Measurements from ENCODE around the gene SAA4. TPM values are rescaled to one million over a fixed set of nuclear protein-coding genes. Genes with fewer than 3 reads are reported as not detected.

The SAA4 gene
- total and polyA plus RNA-seq, 10 of the 15 experiments (the other 5 are each of a cell fraction or from before 2014, with no cell fraction given): not detected

- peaks cover 9% of the 10 kb centered on the region for H3K4me1 ChIP-seq (ENCODE audit: control insufficient read depth, insufficient read depth, low read length)
- H3K9ac ChIP-seq (ENCODE audit: control insufficient read depth, insufficient read depth, low read length): no peak overlapping the region
- no peak overlapping the region for H3K4me2 ChIP-seq (ENCODE audit: control insufficient read depth, insufficient read depth)
- H3K27ac ChIP-seq (ENCODE audit: control insufficient read depth, insufficient read depth): no peak overlapping the region
- H3K9me3 ChIP-seq (replicated peaks; ENCODE audit: control insufficient read depth, insufficient read depth, low read length): no peaks in the 10 kb centered on the region
- SMC1A ChIA-PET (ENCODE audit: uncharacterized antibody, unreplicated experiment): no interaction called here
- H3K27me3 ChIP-seq (replicated peaks in 1 of 2; ENCODE audit: control insufficient read depth in 2 of 2, insufficient read depth in 2 of 2, low read length in 1 of 2): no peaks in the 10 kb centered on the region
- DNase-seq (ENCODE audit: low read depth, low spot score) (no peak), FAIRE-seq (no peak), ATAC-seq (no peak)
- CTCF ChIA-PET: interaction anchor here (1.9 kb wide), 1 partner anchor 9 kb away, joined by 13 read pairs; no protein-coding TSS in a partner anchor
- no peak overlapping the region for H3K4me3 ChIP-seq
- POLR2A ChIA-PET: no interaction called here
- RAD21 ChIA-PET (ENCODE audit: unreplicated experiment): no interaction called here
- H3K79me2 ChIP-seq (ENCODE audit: control insufficient read depth, insufficient read depth, low read length): no peaks in the 10 kb centered on the region
- in situ Hi-C loops (cut with MboI): no loop called here
- 98% methylated on average over 3 of the region's 3 CpGs for WGBS (ENCODE audit: insufficient coverage, insufficient replicate concordance, low lambda C conversion rate, missing lambda C conversion rate)
- H3K36me3 ChIP-seq (ENCODE audit: control insufficient read depth in 2 of 2, insufficient read depth in 2 of 2, low read length in 1 of 2): no peaks in the 10 kb centered on the region
- intact Hi-C loops (cut with micrococcal nuclease; ENCODE audit: unreplicated experiment): no loop called here
- BruUV-seq (replicated peaks): no TSS peak
- H2AFZ ChIP-seq (ENCODE audit: control insufficient read depth, low read depth, low read length): no peak overlapping the region
- H4K20me1 ChIP-seq (ENCODE audit: control insufficient read depth, insufficient read depth): no peaks in the 10 kb centered on the region
- TF ChIP-seq, protein P1, sequence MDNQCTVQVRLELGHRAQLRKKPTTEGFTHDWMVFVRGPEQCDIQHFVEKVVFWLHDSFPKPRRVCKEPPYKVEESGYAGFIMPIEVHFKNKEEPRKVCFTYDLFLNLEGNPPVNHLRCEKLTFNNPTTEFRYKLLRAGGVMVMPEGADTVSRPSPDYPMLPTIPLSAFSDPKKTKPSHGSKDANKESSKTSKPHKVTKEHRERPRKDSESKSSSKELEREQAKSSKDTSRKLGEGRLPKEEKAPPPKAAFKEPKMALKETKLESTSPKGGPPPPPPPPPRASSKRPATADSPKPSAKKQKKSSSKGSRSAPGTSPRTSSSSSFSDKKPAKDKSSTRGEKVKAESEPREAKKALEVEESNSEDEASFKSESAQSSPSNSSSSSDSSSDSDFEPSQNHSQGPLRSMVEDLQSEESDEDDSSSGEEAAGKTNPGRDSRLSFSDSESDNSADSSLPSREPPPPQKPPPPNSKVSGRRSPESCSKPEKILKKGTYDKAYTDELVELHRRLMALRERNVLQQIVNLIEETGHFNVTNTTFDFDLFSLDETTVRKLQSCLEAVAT (IDR thresholded peaks at IDR 0.05): no peak
- TF ChIP-seq SKIL (IDR thresholded peaks at IDR 0.05; ENCODE audit: low read depth, poor library complexity, severe bottlenecking) (no peak), SMAD1 (IDR thresholded peaks at IDR 0.05; ENCODE audit: low read depth, partially characterized antibody) (no peak), NR2C2 (IDR thresholded peaks at IDR 0.05; ENCODE audit: borderline replicate concordance, control insufficient read depth, insufficient read length, low read depth) (no peak), ZNF274 (IDR thresholded peaks at IDR 0.05; ENCODE audit: insufficient read depth, insufficient read length) (no peak), E2F8 (IDR thresholded peaks at IDR 0.05; ENCODE audit: low read depth, partially characterized antibody) (no peak), NR2F1 (conservative IDR thresholded peaks at IDR 0.05) (no peak), RELA (IDR thresholded peaks at IDR 0.05; ENCODE audit: borderline replicate concordance, partially characterized antibody) (no peak), RAD51 (IDR thresholded peaks at IDR 0.05) (no peak), NFIC (IDR thresholded peaks at IDR 0.05; ENCODE audit: low read depth, low read length) (no peak), SPI1 (IDR thresholded peaks at IDR 0.05; ENCODE audit: borderline replicate concordance, insufficient read depth, low read depth, low read length) (no peak), FOXK2 (IDR thresholded peaks at IDR 0.05) (no peak), YBX1 (IDR thresholded peaks at IDR 0.05) (no peak), NFXL1 (IDR thresholded peaks at IDR 0.05; ENCODE audit: borderline replicate concordance) (no peak)
- TF ChIP-seq, protein P2, sequence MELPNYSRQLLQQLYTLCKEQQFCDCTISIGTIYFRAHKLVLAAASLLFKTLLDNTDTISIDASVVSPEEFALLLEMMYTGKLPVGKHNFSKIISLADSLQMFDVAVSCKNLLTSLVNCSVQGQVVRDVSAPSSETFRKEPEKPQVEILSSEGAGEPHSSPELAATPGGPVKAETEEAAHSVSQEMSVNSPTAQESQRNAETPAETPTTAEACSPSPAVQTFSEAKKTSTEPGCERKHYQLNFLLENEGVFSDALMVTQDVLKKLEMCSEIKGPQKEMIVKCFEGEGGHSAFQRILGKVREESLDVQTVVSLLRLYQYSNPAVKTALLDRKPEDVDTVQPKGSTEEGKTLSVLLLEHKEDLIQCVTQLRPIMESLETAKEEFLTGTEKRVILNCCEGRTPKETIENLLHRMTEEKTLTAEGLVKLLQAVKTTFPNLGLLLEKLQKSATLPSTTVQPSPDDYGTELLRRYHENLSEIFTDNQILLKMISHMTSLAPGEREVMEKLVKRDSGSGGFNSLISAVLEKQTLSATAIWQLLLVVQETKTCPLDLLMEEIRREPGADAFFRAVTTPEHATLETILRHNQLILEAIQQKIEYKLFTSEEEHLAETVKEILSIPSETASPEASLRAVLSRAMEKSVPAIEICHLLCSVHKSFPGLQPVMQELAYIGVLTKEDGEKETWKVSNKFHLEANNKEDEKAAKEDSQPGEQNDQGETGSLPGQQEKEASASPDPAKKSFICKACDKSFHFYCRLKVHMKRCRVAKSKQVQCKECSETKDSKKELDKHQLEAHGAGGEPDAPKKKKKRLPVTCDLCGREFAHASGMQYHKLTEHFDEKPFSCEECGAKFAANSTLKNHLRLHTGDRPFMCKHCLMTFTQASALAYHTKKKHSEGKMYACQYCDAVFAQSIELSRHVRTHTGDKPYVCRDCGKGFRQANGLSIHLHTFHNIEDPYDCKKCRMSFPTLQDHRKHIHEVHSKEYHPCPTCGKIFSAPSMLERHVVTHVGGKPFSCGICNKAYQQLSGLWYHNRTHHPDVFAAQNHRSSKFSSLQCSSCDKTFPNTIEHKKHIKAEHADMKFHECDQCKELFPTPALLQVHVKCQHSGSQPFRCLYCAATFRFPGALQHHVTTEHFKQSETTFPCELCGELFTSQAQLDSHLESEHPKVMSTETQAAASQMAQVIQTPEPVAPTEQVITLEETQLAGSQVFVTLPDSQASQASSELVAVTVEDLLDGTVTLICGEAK (IDR thresholded peaks at IDR 0.05; ENCODE audit: borderline replicate concordance): no peak
Measured at GRCh38 chr11:18253233-18253632, 16.6 kb upstream of the SAA4 start.

All from GM12878 (cell line).